ENCODE results near the gene RABGAP1L. TPM values are rescaled to one million over a fixed set of nuclear protein-coding genes. Genes with fewer than 3 reads are reported as not detected.

Gene RABGAP1L
- total and polyA plus RNA-seq, 2 of the 4 experiments (the other 2 are of a cell fraction): 7.9 to 26.7 TPM

DNA sequence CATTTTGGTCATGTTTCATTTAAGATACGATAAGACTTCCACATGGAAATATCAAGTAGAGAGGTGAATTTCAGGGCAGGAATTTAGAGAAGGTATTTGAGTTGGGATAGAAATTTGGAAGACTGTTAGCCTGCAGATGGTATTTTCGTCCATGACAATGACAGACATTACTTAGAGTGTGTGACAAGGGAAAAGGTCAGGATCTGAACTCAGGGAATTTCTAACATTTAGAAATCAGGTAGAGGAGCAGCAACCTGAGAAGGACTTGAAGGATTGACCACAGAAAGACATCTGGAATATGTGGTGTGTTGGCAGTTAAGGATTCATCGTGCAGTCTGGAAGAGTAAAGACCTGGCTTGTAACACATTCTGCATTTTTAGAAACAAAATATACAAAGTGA lies 57.9 kb downstream of the RABGAP1L start:
- Histone ChIP-seq H3K4me3 (ENCODE audit: insufficient read depth, low read depth, low read length) (no peak overlapping the region), H2BK120ac (ENCODE audit: low read depth, low read length) (no peak overlapping the region), H2BK20ac (ENCODE audit: low read depth, low read length) (no peak overlapping the region), H3K4ac (ENCODE audit: low read depth, low read length) (no peak overlapping the region), H3K23ac (ENCODE audit: low read depth, low read length) (peak overlapping the region; percentile 35; the same call in 1 of the 2 replicates), H3K14ac (replicated peaks; ENCODE audit: low read depth, low read length) (no peak overlapping the region), H3K4me2 (ENCODE audit: low read depth, low read length) (no peak overlapping the region; the same call in 1 of the 2 replicates), H3K27ac (ENCODE audit: insufficient read depth, low read length) (no peak overlapping the region), H3K27me3 (ENCODE audit: control insufficient read depth, insufficient read depth, low read length) (no peaks in the 10 kb centered on the region), H4K91ac (ENCODE audit: insufficient read depth, low read depth, low read length) (no peak overlapping the region), H3K79me1 (ENCODE audit: low read depth in 1 of 2, low read length in 2 of 2) (no peaks in the 10 kb centered on the region), H4K20me1 (ENCODE audit: insufficient read depth, low read length) (no peaks in the 10 kb centered on the region), H2BK15ac (ENCODE audit: low read depth, low read length) (no peak overlapping the region), H3K56ac (ENCODE audit: extremely low read depth, insufficient read depth, low read length) (no peak overlapping the region), H3K36me3 (ENCODE audit: control insufficient read depth, insufficient read depth, low read length) (no peaks in the 10 kb centered on the region), H3K9me3 (ENCODE audit: control insufficient read depth, insufficient read depth, low read length) (no peaks in the 10 kb centered on the region), H2AK9ac (replicated peaks; ENCODE audit: low read depth, low read length, poor library complexity) (no peak overlapping the region), H2BK5ac (ENCODE audit: low read depth, low read length, poor library complexity, severe bottlenecking) (no peak overlapping the region), H3K9me1 (ENCODE audit: insufficient read depth, low read length) (no peaks in the 10 kb centered on the region), H2AK5ac (ENCODE audit: low read depth, low read length) (no peak overlapping the region), H3K18ac (ENCODE audit: low read depth, low read length) (no peak overlapping the region), H3K9ac (ENCODE audit: low read depth, low read length) (no peak overlapping the region), H4K5ac (ENCODE audit: low read depth, low read length) (no peak overlapping the region), H3K4me1 (ENCODE audit: control insufficient read depth, insufficient read depth, low read length) (no peaks in the 10 kb centered on the region), H2AFZ (replicated peaks; ENCODE audit: low read length, poor library complexity) (no peak overlapping the region), H4K8ac (ENCODE audit: low read depth in 2 of 2, low read length in 2 of 2) (no peak overlapping the region)
- dilution Hi-C loops (cut with HindIII; ENCODE audit: low sequenced_read_pairs, unreplicated experiment): no loop called here
- ChIA-PET POLR2A (ENCODE audit: unreplicated experiment) (interaction anchor here (1.0 kb wide), 1 partner anchor 195 kb away, joined by 5 read pairs; no protein-coding TSS in a partner anchor), CTCF (interaction anchor here (0.5 to 1.4 kb wide), 5 partner anchors 8 to 292 kb away, joined by 3 to 5 read pairs (median 3); no protein-coding TSS in a partner anchor)
- peak; percentile 21; the same call in 1 of the 2 replicates for ATAC-seq (ENCODE audit: low read depth)
- intact Hi-C loops (cut with micrococcal nuclease): loop anchor here (5.0 to 10.0 kb wide), 5 partner anchors 120 to 1472 kb away; no protein-coding TSS in a partner anchor
- BruUV-seq (replicated peaks): no TSS peak
- no peak for DNase-seq
- no peak for TF ChIP-seq CHD1 (IDR thresholded peaks at IDR 0.05; ENCODE audit: low read depth, low read length)
- TF ChIP-seq FOS (IDR thresholded peaks at IDR 0.05; ENCODE audit: low read depth, low read length): no peak
- TF ChIP-seq MAFK (IDR thresholded peaks at IDR 0.05; ENCODE audit: low read depth, low read length): no peak
- TF ChIP-seq NFE2L2 (IDR thresholded peaks at IDR 0.05; ENCODE audit: low read depth, low read length): no peak
- TF ChIP-seq RCOR1 (IDR thresholded peaks at IDR 0.05; ENCODE audit: insufficient replicate concordance, low read length): no peak
- no peak for TF ChIP-seq BHLHE40 (IDR thresholded peaks at IDR 0.05; ENCODE audit: low read depth, low read length)
- 80% methylated on average over 1 of the region's 3 CpGs; no CpG with 5 or more reads in 1 of the 2 experiments for WGBS, 2 experiments (ENCODE audit: extremely low coverage in 2 of 2, insufficient read length in 1 of 2)
- in situ Hi-C loops (cut with MboI; ENCODE audit: low sequenced_read_pairs): loop anchor here (25.0 kb wide), 1 partner anchor 1455 kb away; no protein-coding TSS in a partner anchor
